Thyroid gland (tissue), 4 donors: ENCODE results near the gene OLFM1. TPM values are rescaled to one million over a fixed set of nuclear protein-coding genes. Genes with fewer than 3 reads are reported as not detected.

ENCODE experiments used
- DNase-seq, 2 donors: peaks; one replicate each; pipeline ENCODE4 v3.0.0-alpha.2; 2019
- H3K27ac ChIP-seq, 3 donors: fragments of 200-600 bp; sonication (generic); 1 replicate in 2 of 3; 2 replicates in 1 of 3; pipeline ENCODE4 v1.5.1; 2016 to 2019; ENCODE audit warnings: mild to moderate bottlenecking in 1 of 3, moderate library complexity in 1 of 3
- H3K27me3 ChIP-seq: fragments of 200-600 bp; sonication (generic); one replicate; pipeline ENCODE4 v1.5.1; 2019
- H3K36me3 ChIP-seq, 2 donors: fragments of 200-600 bp; sonication (generic); one replicate each; pipeline ENCODE4 v1.5.1; 2016 to 2019
- H3K4me1 ChIP-seq, 2 donors: fragments of 200-600 bp; sonication (generic); one replicate each; pipeline ENCODE4 v1.5.1; 2017 to 2019
- H3K4me3 ChIP-seq, 3 donors: fragments of 200-600 bp; sonication (generic); replicated peaks in 1 of 3; 1 replicate in 2 of 3; 2 replicates in 1 of 3; pipeline ENCODE4 v1.5.1; 2016; ENCODE audit warnings: mild to moderate bottlenecking in 1 of 3
- H3K9me3 ChIP-seq: fragments of 200-600 bp; sonication (generic); one replicate; pipeline ENCODE4 v1.5.1; 2017
- CTCF ChIP-seq, 6 experiments: fragments of 200-600 bp in 3 of 6; fragments of 450-650 bp in 3 of 6; sonication (generic) in 3 of 6; IDR thresholded peaks; one replicate each; pipeline ENCODE4 v1.5.1; 2016 to 2019; ENCODE audit warnings: antibody characterized with exemption in 6 of 6, mild to moderate bottlenecking in 2 of 6, inconsistent platforms in 1 of 6, moderate library complexity in 1 of 6
- POLR2A ChIP-seq, 2 donors: fragments of 450-650 bp; IDR thresholded peaks; one replicate each; pipeline ENCODE4 v1.6.1; 2017; ENCODE audit warnings: antibody characterized with exemption in 2 of 2, mild to moderate bottlenecking in 2 of 2, moderate library complexity in 1 of 2
- WGBS, 2 donors: methylation state at CpG; one replicate each; pipeline ENCODE4 v1.1.5; 2017; 5-methylcytosine and 5-hydroxymethylcytosine counted together
- intact Hi-C: fragments of 100-400 bp; cut with DNase I; formaldehyde crosslinking; loops from one replicate; pipeline ENCODE4 v1.15.1; 2023
- total RNA-seq, 4 donors: library from RNA; depleted of rRNA; stranded (reverse); fragments of >200 nt; gene quantifications; one replicate each; pipeline ENCODE4 v1.2.3, GENCODE V29; 2016

OLFM1 gene
- total RNA-seq, 4 donors from 2014 or later, result 7.2 to 25.8 (median 17.4) TPM

- Histone ChIP-seq H3K9me3 (no peaks in the 10 kb centered on the region), H3K27ac (no peak overlapping the region), H3K4me3 (no peak overlapping the region), H3K27me3 (no peaks in the 10 kb centered on the region), H3K36me3 (no peaks in the 10 kb centered on the region), H3K4me1 (no peaks in the 10 kb centered on the region)
- no peak for TF ChIP-seq CTCF (IDR thresholded peaks at IDR 0.05)
- no peak for TF ChIP-seq POLR2A (IDR thresholded peaks at IDR 0.05)
- intact Hi-C loops, result no loop called here
- WGBS, 2 donors, result 70 to 83% methylated on average over 18 to 22 of the region's 23 CpGs
- DNase-seq, result no peak
Measured at GRCh38 chr9:135167849-135168655, 80.6 kb downstream of the OLFM1 start.

- Histone ChIP-seq H3K9me3 (no peaks in the 10 kb centered on the region), H3K27ac (no peak overlapping the region), H3K4me3 (no peak overlapping the region), H3K4me1 (no peaks in the 10 kb centered on the region), H3K27me3 (no peaks in the 10 kb centered on the region), H3K36me3 (no peaks in the 10 kb centered on the region)
- 68 to 74% methylated on average over 10 of the region's 10 CpGs for WGBS, 2 donors
- intact Hi-C loops, result no loop called here
- TF ChIP-seq POLR2A (IDR thresholded peaks at IDR 0.05), result no peak
- no peak for TF ChIP-seq CTCF (IDR thresholded peaks at IDR 0.05)
- no peak for DNase-seq
Measured at GRCh38 chr9:135169709-135170226, 82.3 kb downstream of the OLFM1 start.

- H3K4me3 ChIP-seq, result no peak overlapping the region
- DNase-seq, result no peak
- H3K36me3 ChIP-seq, result no peaks in the 10 kb centered on the region
- 56 to 59% methylated on average over 14 of the region's 14 CpGs for WGBS, 2 donors
- H3K27me3 ChIP-seq, result no peaks in the 10 kb centered on the region
- no peak overlapping the region for H3K27ac ChIP-seq
- TF ChIP-seq POLR2A (IDR thresholded peaks at IDR 0.05), result no peak
- no peaks in the 10 kb centered on the region for H3K9me3 ChIP-seq
- no peaks in the 10 kb centered on the region for H3K4me1 ChIP-seq
- intact Hi-C loops, result no loop called here
Measured at GRCh38 chr9:135170535-135170934, 83.1 kb downstream of the OLFM1 start.

Other genes with a start within 250 kb of the OLFM1 start
- 10 to 100 TPM in 1 of 4 donors, under 1 TPM in 1, not detected in 2; 0.93 to 16.5 TPM for gene FCN2, start 206.9 kb upstream of the OLFM1 start, total RNA-seq
- 1 to 10 TPM in 2 of 4 donors, under 1 TPM in 1, not detected in 1; 0.10 to 2.3 (median 1.1) TPM for gene FCN1, start 169.8 kb upstream of the OLFM1 start, total RNA-seq